GM13976 (cell line): Measurements from ENCODE around the gene CALU.

ENCODE experiments used
- DNase-seq: peaks from one replicate; pipeline ENCODE4 v3.0.0; 2012; ENCODE audit warnings: low spot score
- CTCF ChIP-seq: IDR thresholded peaks from 2 replicates; pipeline ENCODE4 v1.5.1; 2012; ENCODE audit warnings: borderline replicate concordance, mild to moderate bottlenecking; ENCODE audit not compliant: insufficient read depth; ENCODE audit errors: extremely low read depth, missing control alignments, control extremely low read depth
- in situ Hi-C: fragments of 300-500 bp; cut with MboI; formaldehyde crosslinking; loops from one replicate; pipeline ENCODE4 v1.12.0; 2022; ENCODE audit warnings: low sequenced_read_pairs, mixed read lengths, inconsistent platforms; ENCODE audit not compliant: unreplicated experiment

The CALU gene

GRCh38 chr7:128737867-128738385 lies 1.2 kb upstream of the CALU start:
- DNase-seq = no peak
- TF ChIP-seq CTCF = no peak
- in situ Hi-C loops = no loop called here

- in situ Hi-C loops = no loop called here
Observed at GRCh38 chr7:128738570-128739047, 550 bp upstream of the CALU start.

GRCh38 chr7:128739990-128740682 lies 977 bp downstream of the CALU start:
- no peak for TF ChIP-seq CTCF
- DNase-seq = no peak
- in situ Hi-C loops = no loop called here

More at GRCh38 chr7:128738570-128739047, 550 bp upstream of the CALU start:
- DNase-seq = peak; percentile 32
- TF ChIP-seq CTCF = no peak

GRCh38 chr7:128740996-128741395 lies 1.8 kb downstream of the CALU start:
- no peak for DNase-seq
- in situ Hi-C loops = no loop called here

GRCh38 chr7:128741491-128741890 lies 2.3 kb downstream of the CALU start:
- in situ Hi-C loops = no loop called here
- DNase-seq = no peak
- TF ChIP-seq CTCF = no peak

More at GRCh38 chr7:128740996-128741395, 1.8 kb downstream of the CALU start:
- no peak for TF ChIP-seq CTCF

- in situ Hi-C loops = no loop called here
- TF ChIP-seq CTCF = no peak
- DNase-seq = no peak
Observed at GRCh38 chr7:128742206-128742605, 3.0 kb downstream of the CALU start.
